NCI-H1930 (cell line): Measurements from ENCODE around the gene SHF.

ENCODE experiments used
- DNase-seq, 2 experiments: peaks; one replicate each; lab custom pipeline; 2025; lab: John Stamatoyannopoulos, UW

SHF gene

GRCh38 chr15:45169608-45170480, 17.9 kb downstream of the SHF start:
- no peak for DNase-seq

GRCh38 chr15:45168751-45169551, 18.8 kb downstream of the SHF start:
- no peak for DNase-seq

GRCh38 chr15:45168286-45168685, 19.5 kb downstream of the SHF start:
- DNase-seq, result no peak

GRCh38 chr15:45167631-45168205, 20.0 kb downstream of the SHF start:
- DNase-seq, result no peak

GRCh38 chr15:45166834-45167630, 20.7 kb downstream of the SHF start:
- DNase-seq, result peak; percentile 63 to 66

- no peak for DNase-seq
These were observed 22.2 kb downstream of the SHF start for GRCh38 chr15:45165536-45165935.

GRCh38 chr15:45164914-45165313, 22.9 kb downstream of the SHF start:
- DNase-seq, result no peak

- no peak for DNase-seq
These were observed 24.3 kb downstream of the SHF start for GRCh38 chr15:45163508-45163856.

- DNase-seq, result peak; percentile 42 to 55
These were observed 24.8 kb downstream of the SHF start for GRCh38 chr15:45162771-45163507.

- no peak for DNase-seq
These were observed 26.1 kb downstream of the SHF start for GRCh38 chr15:45161666-45162065.

GRCh38 chr15:45157974-45158373, 29.8 kb downstream of the SHF start:
- no peak for DNase-seq

GRCh38 chr15:45156744-45157455, 30.9 kb downstream of the SHF start:
- no peak for DNase-seq

- no peak for DNase-seq
These were observed 32.0 kb downstream of the SHF start for GRCh38 chr15:45155739-45156138.

GRCh38 chr15:45151998-45152828, 35.6 kb downstream of the SHF start:
- DNase-seq, result no peak

- DNase-seq, result no peak
These were observed 36.8 kb downstream of the SHF start for GRCh38 chr15:45150997-45151396.

GRCh38 chr15:45150481-45150880, 37.3 kb downstream of the SHF start:
- no peak for DNase-seq

- no peak for DNase-seq
These were observed 38.7 kb downstream of the SHF start for GRCh38 chr15:45149060-45149459.

- no peak for DNase-seq
These were observed 39.4 kb downstream of the SHF start for GRCh38 chr15:45148076-45149059.

- DNase-seq, result no peak
These were observed 40.2 kb downstream of the SHF start for GRCh38 chr15:45147606-45148005.
